ENCODE data around the gene UNCX.
"Not testable (repeated sequence)": the region's sequence is repeated elsewhere in the genome, so short reads cannot be mapped to it uniquely, and the experiment has no call there.

UNCX gene

DNA sequence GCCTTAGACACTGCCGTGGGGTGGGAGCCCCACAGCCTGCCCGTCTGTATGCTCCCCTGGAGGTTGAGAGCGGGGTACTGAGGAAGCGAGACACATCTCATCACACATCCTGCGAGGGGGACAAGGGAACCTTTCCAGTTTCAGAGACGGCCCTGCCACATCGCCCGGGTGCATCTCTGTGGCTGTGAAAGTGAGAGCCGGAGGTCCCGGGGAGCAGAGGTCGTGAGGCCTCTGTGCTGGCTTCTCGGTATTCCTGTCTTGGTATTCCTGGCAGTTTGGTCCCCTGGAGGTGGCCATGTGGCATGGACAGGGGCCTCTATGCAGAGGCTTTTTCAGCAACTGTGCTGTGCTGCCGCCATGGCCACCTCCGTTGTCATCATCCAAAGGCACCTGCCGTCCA is 30.8 kb upstream of the UNCX start:
- no peak overlapping the region for H3K4me2 ChIP-seq (ENCODE audit: low read depth, low read length)
- no peaks in the 10 kb centered on the region for H4K20me1 ChIP-seq (ENCODE audit: insufficient read depth, low read length)
- no peak for TF ChIP-seq EZH2 (optimal IDR thresholded peaks at IDR 0.05; ENCODE audit: low read depth, low read length)
- no peak for TF ChIP-seq EZH2phosphoT487 (IDR thresholded peaks at IDR 0.05; ENCODE audit: low read length)
- H3F3A ChIP-seq (ENCODE audit: insufficient read depth, low read length) = no peaks in the 10 kb centered on the region
- peaks cover 82% of the 10 kb centered on the region for H3K27me3 ChIP-seq (replicated peaks; ENCODE audit: insufficient read depth, low read length)
- H3K36me3 ChIP-seq (replicated peaks; ENCODE audit: insufficient read depth, low read length) = no peaks in the 10 kb centered on the region
- H2AFZ ChIP-seq (ENCODE audit: low read length) = no peak overlapping the region
- no peak for DNase-seq
- H3K27ac ChIP-seq (ENCODE audit: low read length) = no peak overlapping the region
- H3K79me2 ChIP-seq (ENCODE audit: low read length) = no peaks in the 10 kb centered on the region
- H3K9ac ChIP-seq (ENCODE audit: low read length) = no peak overlapping the region
- H3K4me1 ChIP-seq (ENCODE audit: low read length) = no peaks in the 10 kb centered on the region
- H3K4me3 ChIP-seq (ENCODE audit: low read length) = no peak overlapping the region
- no peaks in the 10 kb centered on the region for H3K9me2 ChIP-seq (replicated peaks; ENCODE audit: insufficient read depth, low read length)
- no peaks in the 10 kb centered on the region for H3K9me3 ChIP-seq (replicated peaks; ENCODE audit: insufficient read depth, low read length)

- H3F3A ChIP-seq (ENCODE audit: insufficient read depth, low read length); H3K36me3 ChIP-seq (replicated peaks; ENCODE audit: insufficient read depth, low read length); H3K4me3 ChIP-seq (ENCODE audit: low read length); H4K20me1 ChIP-seq (ENCODE audit: insufficient read depth, low read length); H3K9me2 ChIP-seq (replicated peaks; ENCODE audit: insufficient read depth, low read length); H3K9ac ChIP-seq (ENCODE audit: low read length); H3K4me2 ChIP-seq (ENCODE audit: low read depth, low read length); H2AFZ ChIP-seq (ENCODE audit: low read length); H3K27ac ChIP-seq (ENCODE audit: low read length); H3K79me2 ChIP-seq (ENCODE audit: low read length); H3K9me3 ChIP-seq (replicated peaks; ENCODE audit: insufficient read depth, low read length); DNase-seq; H3K4me1 ChIP-seq (ENCODE audit: low read length): not testable (repeated sequence)
- peaks cover 84% of the 10 kb centered on the region for H3K27me3 ChIP-seq (replicated peaks; ENCODE audit: insufficient read depth, low read length)
Observed at GRCh38 chr7:1202914-1203313, 29.8 kb upstream of the UNCX start.

GRCh38 chr7:1204460-1205140 is 28.1 kb upstream of the UNCX start:
- no peaks in the 10 kb centered on the region for H3K36me3 ChIP-seq (replicated peaks; ENCODE audit: insufficient read depth, low read length)
- no peaks in the 10 kb centered on the region for H3F3A ChIP-seq (ENCODE audit: insufficient read depth, low read length)
- no peak overlapping the region for H3K27ac ChIP-seq (ENCODE audit: low read length)
- no peaks in the 10 kb centered on the region for H4K20me1 ChIP-seq (ENCODE audit: insufficient read depth, low read length)
- no peaks in the 10 kb centered on the region for H3K9me3 ChIP-seq (replicated peaks; ENCODE audit: insufficient read depth, low read length)
- H2AFZ ChIP-seq (ENCODE audit: low read length) = no peak overlapping the region
- no peaks in the 10 kb centered on the region for H3K79me2 ChIP-seq (ENCODE audit: low read length)
- H3K9me2 ChIP-seq (replicated peaks; ENCODE audit: insufficient read depth, low read length) = no peaks in the 10 kb centered on the region
- no peaks in the 10 kb centered on the region for H3K4me1 ChIP-seq (ENCODE audit: low read length)
- no peak overlapping the region for H3K9ac ChIP-seq (ENCODE audit: low read length)
- no peak overlapping the region for H3K4me2 ChIP-seq (ENCODE audit: low read depth, low read length)
- TF ChIP-seq EZH2 (optimal IDR thresholded peaks at IDR 0.05; ENCODE audit: low read depth, low read length) (no peak), CTCF (IDR thresholded peaks at IDR 0.05; ENCODE audit: low read length) (no peak), EZH2phosphoT487 (IDR thresholded peaks at IDR 0.05; ENCODE audit: low read length) (no peak)
- H3K4me3 ChIP-seq (ENCODE audit: low read length) = no peak overlapping the region
- no peak for DNase-seq
- H3K27me3 ChIP-seq (replicated peaks; ENCODE audit: insufficient read depth, low read length) = peaks cover 86% of the 10 kb centered on the region

GRCh38 chr7:1205742-1206141 is 26.9 kb upstream of the UNCX start:
- H3K4me1 ChIP-seq (ENCODE audit: low read length); DNase-seq; H3K4me3 ChIP-seq (ENCODE audit: low read length); H3K36me3 ChIP-seq (replicated peaks; ENCODE audit: insufficient read depth, low read length); H3F3A ChIP-seq (ENCODE audit: insufficient read depth, low read length); H2AFZ ChIP-seq (ENCODE audit: low read length); H3K9me2 ChIP-seq (replicated peaks; ENCODE audit: insufficient read depth, low read length); H3K4me2 ChIP-seq (ENCODE audit: low read depth, low read length); H3K27ac ChIP-seq (ENCODE audit: low read length); H3K79me2 ChIP-seq (ENCODE audit: low read length); H4K20me1 ChIP-seq (ENCODE audit: insufficient read depth, low read length); H3K9ac ChIP-seq (ENCODE audit: low read length); H3K9me3 ChIP-seq (replicated peaks; ENCODE audit: insufficient read depth, low read length): not testable (repeated sequence)
- H3K27me3 ChIP-seq (replicated peaks; ENCODE audit: insufficient read depth, low read length) = peaks cover 88% of the 10 kb centered on the region

DNA sequence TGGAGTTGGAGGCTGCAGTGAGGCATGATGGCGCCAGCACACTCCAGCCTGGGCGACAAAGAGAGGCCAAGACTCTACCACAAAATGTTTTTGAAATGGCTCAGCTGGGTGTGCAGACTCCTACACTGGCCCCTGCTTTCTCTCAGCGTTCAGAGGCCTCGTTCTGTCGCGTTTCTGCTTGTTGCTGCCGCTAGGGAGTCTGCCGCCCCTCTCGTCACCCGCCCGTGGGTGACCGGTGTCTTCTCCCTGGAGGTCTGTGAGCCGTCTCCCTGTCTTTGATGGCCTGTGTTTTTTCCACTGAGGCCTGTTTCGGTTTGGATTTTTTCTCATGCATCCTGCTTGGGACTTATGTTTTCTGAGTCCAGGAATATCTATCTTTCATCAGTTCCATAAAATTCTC is 23.6 kb upstream of the UNCX start:
- H3K9me2 ChIP-seq (replicated peaks; ENCODE audit: insufficient read depth, low read length) = no peaks in the 10 kb centered on the region
- H4K20me1 ChIP-seq (ENCODE audit: insufficient read depth, low read length) = no peaks in the 10 kb centered on the region
- no peaks in the 10 kb centered on the region for H3K79me2 ChIP-seq (ENCODE audit: low read length)
- TF ChIP-seq CTCF (IDR thresholded peaks at IDR 0.05; ENCODE audit: low read length) (no peak), EZH2 (optimal IDR thresholded peaks at IDR 0.05; ENCODE audit: low read depth, low read length) (no peak), EZH2phosphoT487 (IDR thresholded peaks at IDR 0.05; ENCODE audit: low read length) (no peak)
- H3K36me3 ChIP-seq (replicated peaks; ENCODE audit: insufficient read depth, low read length) = no peaks in the 10 kb centered on the region
- H3K27ac ChIP-seq (ENCODE audit: low read length) = no peak overlapping the region
- H3K9me3 ChIP-seq (replicated peaks; ENCODE audit: insufficient read depth, low read length) = no peaks in the 10 kb centered on the region
- H3K27me3 ChIP-seq (replicated peaks; ENCODE audit: insufficient read depth, low read length) = peaks cover 90% of the 10 kb centered on the region
- H3K4me1 ChIP-seq (ENCODE audit: low read length) = no peaks in the 10 kb centered on the region
- H3K4me2 ChIP-seq (ENCODE audit: low read depth, low read length) = no peak overlapping the region
- no peak for DNase-seq
- no peak overlapping the region for H3K4me3 ChIP-seq (ENCODE audit: low read length)
- no peak overlapping the region for H3K9ac ChIP-seq (ENCODE audit: low read length)
- no peak overlapping the region for H2AFZ ChIP-seq (ENCODE audit: low read length)
- H3F3A ChIP-seq (ENCODE audit: insufficient read depth, low read length) = no peaks in the 10 kb centered on the region
